Small intestine (tissue), 7 donors: Measurements from ENCODE around the gene PEX5L. TPM values are rescaled to one million over a fixed set of nuclear protein-coding genes. Genes with fewer than 3 reads are reported as not detected.

Experiments used
- DNase-seq, 2 donors: peaks; one replicate each; pipeline versions ENCODE4 v3.0.0 to v3.0.0-alpha.2; 2013
- FAIRE-seq: peaks from 2 replicates; lab custom pipeline; 2012; peaks lifted over from hg19 to GRCh38; lab: Jason Lieb, UNC
- H3K27ac ChIP-seq, 3 donors: one replicate each; pipeline ENCODE4 v1.5.1; 2013; ENCODE audit warnings: low read length in 2 of 3, mild to moderate bottlenecking in 2 of 3, control low read depth in 1 of 3, inconsistent platforms in 1 of 3, low read depth in 1 of 3, moderate library complexity in 1 of 3
- H3K27me3 ChIP-seq, 3 donors: one replicate each; pipeline ENCODE4 v1.6.1; 2013; ENCODE audit warnings: low read length in 3 of 3, inconsistent platforms in 1 of 3; ENCODE audit not compliant: control insufficient read depth in 3 of 3, insufficient read depth in 3 of 3
- H3K36me3 ChIP-seq, 3 donors: one replicate each; pipeline ENCODE4 v1.6.1; 2013; ENCODE audit warnings: low read length in 3 of 3, inconsistent platforms in 1 of 3, low read depth in 1 of 3, mild to moderate bottlenecking in 1 of 3, moderate library complexity in 1 of 3; ENCODE audit not compliant: control insufficient read depth in 3 of 3, insufficient read depth in 2 of 3
- H3K4me1 ChIP-seq, 3 donors: one replicate each; pipeline ENCODE4 v1.6.1; 2013; ENCODE audit warnings: low read length in 2 of 3, inconsistent platforms in 1 of 3, low read depth in 1 of 3, mild to moderate bottlenecking in 1 of 3, moderate library complexity in 1 of 3; ENCODE audit not compliant: control insufficient read depth in 3 of 3, insufficient read depth in 2 of 3
- H3K4me3 ChIP-seq, 3 donors: one replicate each; pipeline ENCODE4 v1.5.1; 2013; ENCODE audit warnings: low read length in 3 of 3, control low read depth in 1 of 3, inconsistent platforms in 1 of 3, low read depth in 1 of 3, mild to moderate bottlenecking in 1 of 3, moderate library complexity in 1 of 3
- H3K9me3 ChIP-seq, 2 donors: one replicate each; pipeline ENCODE4 v1.6.1; 2013; ENCODE audit warnings: low read depth in 1 of 2, low read length in 1 of 2; ENCODE audit not compliant: control insufficient read depth in 2 of 2, insufficient read depth in 1 of 2
- WGBS, 3 donors: extraction: QIAGEN DNeasy Blood & Tissue Kit; methylation state at CpG; one replicate each; pipeline ENCODE4 v1.1.7; 2013; 5-methylcytosine and 5-hydroxymethylcytosine counted together
- polyA plus RNA-seq, 4 donors: library from polyadenylated mRNA; stranded (reverse) in 3 of 4; unstranded in 1 of 4; fragments of 200-250 nt in 3 of 4; fragments of 120-200 nt in 1 of 4; gene quantifications; one replicate each; pipeline versions ENCODE4 v1.2.1 to v1.2.3, GENCODE V29; 2013
- donor health status: healthy with polysubstance abuse.
- donor health status: control.
- donor health status: control.
- donor health status: Bipolar disorder and iron deficiency.
- donor health status: healthy.

PEX5L gene
- polyA plus RNA-seq, 4 donors: 0.07 to 0.81 (median 0.21) TPM; not detected in 1

DNA sequence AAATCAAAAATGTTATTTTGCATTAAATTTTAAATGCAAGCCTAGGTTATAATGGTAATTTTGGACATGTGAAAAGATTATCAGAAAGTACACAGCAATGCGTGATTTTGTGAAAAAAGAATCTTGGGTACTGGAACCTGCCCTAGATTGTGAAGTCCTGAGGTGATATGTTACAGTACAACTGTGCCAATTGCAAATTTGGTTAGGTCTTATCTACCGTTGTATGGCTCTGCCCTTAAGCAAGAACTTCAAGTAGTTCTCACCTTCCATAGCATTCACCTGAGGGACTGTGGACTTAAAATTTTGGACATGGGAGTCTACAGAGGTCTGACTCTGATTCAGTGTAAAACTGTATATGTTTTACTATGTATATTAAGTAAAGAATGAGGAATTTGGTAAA, 140.2 kb downstream of the PEX5L start:
- Histone ChIP-seq H3K27me3 (no peaks in the 10 kb centered on the region), H3K9me3 (no peaks in the 10 kb centered on the region), H3K36me3 (no peaks in the 10 kb centered on the region), H3K4me3 (no peak overlapping the region), H3K27ac (no peak overlapping the region), H3K4me1 (no peaks in the 10 kb centered on the region)
- no peak for FAIRE-seq
- WGBS, 3 donors: 43 to 77% (median 52%) methylated on average over 2 of the region's 2 CpGs
- DNase-seq: no peak

DNA sequence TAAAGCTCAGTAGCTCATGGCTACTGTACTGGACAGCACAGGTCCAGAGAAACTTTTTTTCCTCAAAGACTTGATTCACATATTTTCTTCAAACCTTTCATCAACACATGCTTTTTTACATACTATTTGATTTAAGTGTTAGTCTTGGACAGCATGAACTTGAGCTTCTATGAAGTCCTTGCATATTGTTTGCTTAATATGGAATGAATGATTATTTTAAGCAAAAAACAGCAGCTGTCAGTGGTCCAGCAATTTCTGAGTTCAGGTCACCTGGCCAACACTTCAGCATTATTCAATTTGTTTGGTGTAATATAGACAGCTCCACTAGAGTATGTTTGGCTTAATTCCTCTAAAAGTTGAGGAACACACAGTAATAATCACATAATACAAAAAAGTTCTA, 141.4 kb downstream of the PEX5L start:
- no peak for FAIRE-seq
- H3K4me1 ChIP-seq: no peaks in the 10 kb centered on the region
- H3K9me3 ChIP-seq: no peaks in the 10 kb centered on the region
- no peak overlapping the region for H3K27ac ChIP-seq
- no peak for DNase-seq
- no peak overlapping the region for H3K4me3 ChIP-seq
- H3K27me3 ChIP-seq: no peaks in the 10 kb centered on the region
- no peaks in the 10 kb centered on the region for H3K36me3 ChIP-seq

DNA sequence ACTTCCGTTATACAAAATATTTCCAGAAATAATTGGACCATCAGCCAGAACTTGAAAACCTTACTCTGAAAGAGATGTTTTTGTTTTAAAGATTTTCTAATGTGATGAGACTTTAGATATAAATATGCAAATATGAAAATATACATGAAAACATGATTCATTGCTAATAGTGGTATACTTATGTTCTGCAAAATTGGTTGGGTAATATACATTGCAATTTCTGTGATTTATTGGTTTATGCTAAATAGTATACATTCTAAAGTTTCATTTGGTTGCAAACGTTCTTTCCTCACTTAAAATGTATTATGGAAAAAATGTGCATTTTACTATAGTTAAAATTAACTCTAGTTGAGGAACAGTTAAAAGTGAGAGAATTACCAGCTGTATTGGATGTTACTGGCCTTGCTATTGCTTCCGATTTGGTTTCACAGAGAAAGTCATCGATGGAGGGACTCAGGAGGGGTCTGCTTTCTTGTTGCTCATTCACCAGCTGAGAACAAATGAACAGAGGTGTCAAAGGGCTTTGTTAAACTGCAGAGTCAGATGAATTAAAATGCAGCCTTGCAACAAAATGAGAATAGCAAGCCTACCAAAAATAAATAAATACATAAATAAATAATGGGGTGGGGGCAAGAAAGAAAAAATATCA, 149.3 kb downstream of the PEX5L start:
- no peaks in the 10 kb centered on the region for H3K27me3 ChIP-seq
- FAIRE-seq: no peak

DNA sequence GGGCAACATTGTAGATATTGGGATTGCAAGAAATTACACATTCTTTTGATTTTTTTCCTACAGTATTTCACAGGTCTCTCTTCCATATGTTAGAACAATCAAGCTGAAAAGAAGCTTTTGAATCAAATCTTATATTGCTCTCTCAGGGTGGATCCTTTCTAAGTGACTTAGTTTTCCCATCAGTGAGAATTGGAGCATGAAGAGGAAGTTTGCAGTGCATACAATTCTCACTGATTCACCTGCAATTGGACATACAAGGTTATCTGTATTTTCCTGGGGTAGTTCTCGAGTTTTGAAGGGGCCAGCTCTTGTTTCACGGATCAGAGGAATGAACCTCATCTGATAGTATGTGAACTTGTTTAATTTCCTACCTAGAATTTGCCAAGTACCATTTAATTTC, 150.8 kb downstream of the PEX5L start:
- FAIRE-seq: no peak

More for the DNA sequence above, 149.3 kb downstream of the PEX5L start:
- 47 to 57% (median 49%) methylated on average over 4 of the region's 4 CpGs for WGBS, 3 donors
- Histone ChIP-seq H3K27ac (no peak overlapping the region), H3K4me3 (no peak overlapping the region), H3K4me1 (no peaks in the 10 kb centered on the region), H3K36me3 (no peaks in the 10 kb centered on the region), H3K9me3 (no peaks in the 10 kb centered on the region)
- DNase-seq: no peak

DNA sequence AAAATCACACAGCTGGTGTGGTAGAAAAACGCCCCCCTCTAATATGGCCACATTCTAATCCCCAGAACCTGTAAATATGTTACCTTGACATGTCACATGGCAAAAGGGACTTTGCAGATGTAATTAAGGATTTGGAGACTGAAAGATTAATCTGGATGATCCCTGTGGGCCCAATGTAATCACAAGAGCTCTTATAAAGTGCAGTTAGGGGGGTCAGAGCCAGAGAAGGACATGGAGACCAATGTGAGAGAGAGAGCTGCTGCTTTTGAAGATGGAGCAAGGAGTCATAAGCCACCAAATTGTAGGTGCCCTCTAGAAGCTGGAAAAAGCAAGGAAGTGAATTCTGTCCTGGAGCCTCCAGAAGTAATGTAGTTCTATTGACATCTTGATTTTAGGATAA, 152.6 kb downstream of the PEX5L start:
- Histone ChIP-seq H3K27ac (no peak overlapping the region), H3K27me3 (no peaks in the 10 kb centered on the region), H3K36me3 (no peaks in the 10 kb centered on the region), H3K4me3 (no peak overlapping the region), H3K9me3 (no peaks in the 10 kb centered on the region), H3K4me1 (no peaks in the 10 kb centered on the region)
- FAIRE-seq (no peak), DNase-seq (no peak)
- 39 to 53% (median 52%) methylated on average over 1 of the region's 1 CpG for WGBS, 3 donors

More for the DNA sequence above, 150.8 kb downstream of the PEX5L start:
- Histone ChIP-seq H3K36me3 (no peaks in the 10 kb centered on the region), H3K4me1 (no peaks in the 10 kb centered on the region), H3K9me3 (no peaks in the 10 kb centered on the region), H3K4me3 (no peak overlapping the region), H3K27ac (no peak overlapping the region), H3K27me3 (no peaks in the 10 kb centered on the region)
- 32 to 60% (median 45%) methylated on average over 2 of the region's 2 CpGs for WGBS, 3 donors
- no peak for DNase-seq

DNA sequence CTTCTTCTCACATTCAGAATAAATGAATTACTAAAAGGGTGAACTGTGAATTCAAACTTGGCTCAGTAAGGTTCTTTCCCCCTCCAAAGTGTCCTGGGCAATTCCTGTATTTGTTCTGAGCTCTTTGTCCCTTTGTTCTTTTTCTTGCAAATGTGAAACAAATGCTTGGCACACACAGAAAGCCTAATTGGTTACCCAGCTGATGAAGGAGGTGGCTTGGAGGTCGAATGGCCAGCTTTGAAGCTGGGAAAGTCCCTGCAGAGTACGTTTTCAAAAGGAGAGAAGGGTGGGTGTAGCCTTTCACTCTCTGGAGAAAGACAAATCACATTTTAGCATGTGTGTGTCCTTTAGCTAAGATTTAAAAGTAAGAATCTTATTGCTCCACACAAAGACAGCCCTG, 154.4 kb downstream of the PEX5L start:
- no peak for DNase-seq
- 2 to 9% (median 6%) methylated on average over 2 of the region's 2 CpGs for WGBS, 3 donors
- no peak for FAIRE-seq
- Histone ChIP-seq H3K27ac (no peak overlapping the region), H3K4me3 (no peak overlapping the region), H3K27me3 (no peaks in the 10 kb centered on the region), H3K9me3 (no peaks in the 10 kb centered on the region), H3K4me1 (no peaks in the 10 kb centered on the region), H3K36me3 (no peaks in the 10 kb centered on the region)

DNA sequence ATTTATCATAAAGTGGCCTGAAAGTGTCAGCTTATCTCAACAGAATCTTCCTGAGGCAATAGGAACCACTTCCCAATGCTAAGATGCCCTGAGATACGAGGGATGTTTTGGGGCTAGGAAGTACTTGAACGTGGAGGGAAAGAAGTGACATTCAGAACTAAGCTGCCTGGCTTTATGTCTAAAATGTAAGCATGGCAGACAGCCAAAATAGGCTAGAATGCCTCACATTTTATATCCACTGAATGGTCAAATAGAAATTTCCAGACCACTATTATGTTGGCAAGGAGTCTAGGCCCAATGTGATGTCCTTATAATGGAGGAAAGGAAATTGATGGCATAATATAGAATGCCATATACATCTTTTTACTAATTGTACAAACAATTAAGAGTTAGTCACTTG, 154.9 kb downstream of the PEX5L start:
- DNase-seq: no peak
- Histone ChIP-seq H3K4me3 (no peak overlapping the region), H3K27ac (no peak overlapping the region), H3K4me1 (no peaks in the 10 kb centered on the region), H3K27me3 (no peaks in the 10 kb centered on the region), H3K9me3 (no peaks in the 10 kb centered on the region), H3K36me3 (no peaks in the 10 kb centered on the region)
- 42 to 66% (median 50%) methylated on average over 2 of the region's 2 CpGs for WGBS, 3 donors
- FAIRE-seq: no peak

DNA sequence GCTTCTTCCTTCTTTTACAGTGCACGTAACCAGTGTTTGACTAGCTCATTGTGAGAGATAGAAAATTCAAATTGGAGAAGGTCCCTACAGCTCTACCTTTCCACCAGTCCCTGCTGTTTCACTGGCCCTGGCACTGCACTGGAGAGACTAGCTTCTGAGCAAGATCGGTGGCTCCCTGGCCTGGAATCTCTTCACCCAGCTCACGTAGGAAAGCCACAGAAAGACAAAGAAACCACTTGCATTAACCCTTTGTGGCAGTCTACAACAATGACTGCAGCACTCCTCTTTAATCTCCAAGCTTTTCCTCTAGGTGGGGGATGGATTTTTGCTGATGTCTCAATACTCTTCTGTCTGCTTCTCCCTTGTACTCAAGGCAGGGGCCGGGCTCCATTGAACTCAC, 155.9 kb downstream of the PEX5L start:
- Histone ChIP-seq H3K36me3 (no peaks in the 10 kb centered on the region), H3K4me3 (no peak overlapping the region), H3K27ac (no peak overlapping the region), H3K9me3 (no peaks in the 10 kb centered on the region), H3K27me3 (no peaks in the 10 kb centered on the region), H3K4me1 (no peaks in the 10 kb centered on the region)
- DNase-seq: no peak
- 48 to 58% (median 52%) methylated on average over 4 of the region's 4 CpGs for WGBS, 3 donors
- no peak for FAIRE-seq

DNA sequence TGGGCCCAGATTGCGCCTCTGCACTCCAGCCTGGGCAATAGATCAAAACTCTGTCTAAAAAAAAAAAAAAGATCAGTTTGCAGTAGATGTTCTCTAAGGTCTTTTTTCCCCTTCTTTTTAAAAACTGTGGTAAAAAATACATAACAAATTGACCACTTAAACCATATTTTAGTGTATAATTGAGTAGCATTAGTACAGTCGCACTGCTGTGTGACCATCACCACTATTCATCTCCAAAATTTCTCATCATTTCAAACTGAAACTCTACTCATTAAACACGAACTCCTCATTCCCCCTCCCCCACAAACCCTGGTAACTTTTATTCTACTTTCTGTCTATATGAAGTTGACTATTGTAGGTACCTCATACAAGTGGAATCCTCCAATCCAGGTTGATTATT, 160.3 kb downstream of the PEX5L start:
- no peaks in the 10 kb centered on the region for H3K4me1 ChIP-seq
- DNase-seq (no peak), FAIRE-seq (no peak)
- no peaks in the 10 kb centered on the region for H3K9me3 ChIP-seq
- no peaks in the 10 kb centered on the region for H3K27me3 ChIP-seq
- WGBS, 3 donors: 62 to 66% (median 65%) methylated on average over 3 of the region's 3 CpGs
- no peaks in the 10 kb centered on the region for H3K36me3 ChIP-seq
- H3K27ac ChIP-seq: no peak overlapping the region
- H3K4me3 ChIP-seq: no peak overlapping the region
